HEK293 (cell line): ENCODE measurements around the gene FOXK2.
A peak's percentile ranks its signal among the peaks of the same experiment; 100 is the strongest.
"Not testable (repeated sequence)": the region's sequence is repeated elsewhere in the genome, so short reads cannot be mapped to it uniquely, and the experiment has no call there.

Experiments
- CTCF ChIA-PET: fragments of 350-600 bp; formaldehyde crosslinking; extraction: SDS; loops from one replicate; lab custom pipeline; 2021; ENCODE audit warnings: antibody characterized with exemption; lab: Yijun Ruan, JAX
- POLR2A ChIA-PET: fragments of 300-600 bp; formaldehyde crosslinking; extraction: SDS; loops from one replicate; lab custom pipeline; 2020; ENCODE audit warnings: antibody characterized with exemption, inconsistent platforms; lab: Yijun Ruan, JAX
- H3K27ac ChIP-seq: fragments of 200-500 bp; sonication (Bioruptor generic); 2 replicates; pipeline ENCODE4 v1.5.1; 2014; ENCODE audit warnings: low read depth, low read length, control low read depth, inconsistent platforms; ENCODE audit errors: extremely low read depth
- H3K36me3 ChIP-seq, 2 experiments: fragments of 200-500 bp in 1 of 2; sonication (Bioruptor generic) in 1 of 2; 1 replicate in 1 of 2; 2 replicates in 1 of 2; pipeline ENCODE4 v1.5.1; 2014 to 2017; ENCODE audit warnings: inconsistent platforms in 2 of 2, low read length in 2 of 2; ENCODE audit not compliant: control insufficient read depth in 2 of 2, insufficient read depth in 1 of 2
- H3K4me1 ChIP-seq: fragments of 200-500 bp; sonication (Bioruptor generic); 2 replicates; pipeline ENCODE4 v1.5.1; 2014; ENCODE audit warnings: mild to moderate bottlenecking, low read length, inconsistent platforms; ENCODE audit not compliant: control insufficient read depth, insufficient read depth
- H3K4me3 ChIP-seq: 2 replicates; pipeline ENCODE4 v1.5.1; 2011; ENCODE audit warnings: low read depth, mild to moderate bottlenecking, control low read depth, low read length, moderate library complexity
- H3K9me3 ChIP-seq: fragments of 200-500 bp; sonication (Bioruptor generic); 2 replicates; pipeline ENCODE4 v1.5.1; 2014; ENCODE audit warnings: low read depth, low read length, inconsistent platforms; ENCODE audit not compliant: control insufficient read depth, insufficient read depth
- AEBP2 ChIP-seq: fragments of 450-650 bp; formaldehyde crosslinking; IDR thresholded peaks from 2 replicates; pipeline ENCODE4 v1.5.1; 2016; ENCODE audit warnings: missing biosample characterization, missing genetic modification characterization, borderline replicate concordance
- EGR2 ChIP-seq: fragments of 450-650 bp; formaldehyde crosslinking; IDR thresholded peaks from 2 replicates; pipeline ENCODE4 v1.5.1; 2016; ENCODE audit warnings: low read depth, missing biosample characterization, missing genetic modification characterization
- ELK4 ChIP-seq: IDR thresholded peaks from 2 replicates; pipeline ENCODE4 v1.6.1; 2011; ENCODE audit warnings: mild to moderate bottlenecking, low read depth, low read length, borderline replicate concordance
- OSR2 ChIP-seq: fragments of 450-650 bp; formaldehyde crosslinking; IDR thresholded peaks from 2 replicates; pipeline ENCODE4 v1.5.1; 2016; ENCODE audit warnings: missing biosample characterization, missing genetic modification characterization
- SP3 ChIP-seq: fragments of 450-650 bp; formaldehyde crosslinking; IDR thresholded peaks from 2 replicates; pipeline ENCODE4 v1.5.1; 2016; ENCODE audit warnings: missing biosample characterization, missing genetic modification characterization
- SP7 ChIP-seq: fragments of 450-650 bp; formaldehyde crosslinking; IDR thresholded peaks from 2 replicates; pipeline ENCODE4 v1.5.1; 2016; ENCODE audit warnings: missing biosample characterization, missing genetic modification characterization
- TCF7L2 ChIP-seq: IDR thresholded peaks from 2 replicates; pipeline ENCODE4 v1.6.1; 2011; ENCODE audit warnings: low read depth, mild to moderate bottlenecking, inconsistent platforms, low read length, moderate library complexity, borderline replicate concordance
- ZEB2 ChIP-seq: fragments of 450-650 bp; formaldehyde crosslinking; IDR thresholded peaks from 2 replicates; pipeline ENCODE4 v1.5.1; 2016; ENCODE audit warnings: missing biosample characterization, missing genetic modification characterization
- ZFHX2 ChIP-seq: fragments of 450-650 bp; formaldehyde crosslinking; conservative IDR thresholded peaks from 2 replicates; pipeline ENCODE4 v1.5.1; 2016; ENCODE audit warnings: missing biosample characterization, missing genetic modification characterization
- ZNF146 ChIP-seq: fragments of 450-650 bp; formaldehyde crosslinking; IDR thresholded peaks from 2 replicates; pipeline ENCODE4 v1.5.1; 2016; ENCODE audit warnings: missing biosample characterization, missing genetic modification characterization
- ZNF544 ChIP-seq: fragments of 450-650 bp; formaldehyde crosslinking; IDR thresholded peaks from 2 replicates; pipeline ENCODE4 v1.5.0; 2017; ENCODE audit warnings: missing biosample characterization, missing genetic modification characterization
- ZNF692 ChIP-seq: fragments of 450-650 bp; formaldehyde crosslinking; IDR thresholded peaks from 2 replicates; pipeline ENCODE4 v1.5.1; 2016; ENCODE audit warnings: missing biosample characterization, missing genetic modification characterization
- ZNF701 ChIP-seq: fragments of 450-650 bp; formaldehyde crosslinking; IDR thresholded peaks from 2 replicates; pipeline ENCODE4 v1.5.1; 2016; ENCODE audit warnings: missing biosample characterization, missing genetic modification characterization
- ZSCAN5A ChIP-seq: fragments of 450-650 bp; formaldehyde crosslinking; IDR thresholded peaks from 2 replicates; pipeline ENCODE4 v1.5.1; 2016; ENCODE audit warnings: missing biosample characterization, missing genetic modification characterization

FOXK2 gene

GRCh38 chr17:82563318-82563717 is 43.8 kb downstream of the FOXK2 start (continued):
- TF ChIP-seq ELK4 = no peak
- no peak for TF ChIP-seq ZEB2
- TF ChIP-seq SP3 = no peak
- no peak for TF ChIP-seq TCF7L2
- TF ChIP-seq SP7 (tag by site-specific recombination) = no peak
- TF ChIP-seq ZNF701 (tag by site-specific recombination) = no peak
- no peak for TF ChIP-seq AEBP2 (tag by site-specific recombination)
- TF ChIP-seq ZNF692 = no peak

GRCh38 chr17:82563745-82564144 is 44.2 kb downstream of the FOXK2 start:
- Histone ChIP-seq H3K4me1 (peaks cover 11% of the 10 kb centered on the region), H3K36me3 (peaks cover 35 to 47% of the 10 kb centered on the region in 2 experiments)
- not testable (repeated sequence) for H3K27ac ChIP-seq, H3K4me3 ChIP-seq, H3K9me3 ChIP-seq
- TF ChIP-seq EGR2 (tag by site-specific recombination) (peak; percentile 77), ZFHX2 (peak; percentile 78)
- ChIA-PET CTCF (interaction anchor here (0.7 to 1.6 kb wide), 2 partner anchors 10 to 211 kb away, joined by 4 to 10 read pairs; no protein-coding TSS in a partner anchor), POLR2A (interaction anchor here (0.7 kb wide), 2 partner anchors 61 to 107 kb away, joined by 5 to 7 read pairs; no protein-coding TSS in a partner anchor)

- H3K27ac ChIP-seq = no peak overlapping the region
- TF ChIP-seq ZSCAN5A (tag by site-specific recombination) = no peak
- peaks cover 8% of the 10 kb centered on the region for H3K4me1 ChIP-seq
- H3K4me3 ChIP-seq = no peak overlapping the region
- no peaks in the 10 kb centered on the region for H3K9me3 ChIP-seq
- ChIA-PET POLR2A (interaction anchor here (0.7 kb wide), 2 partner anchors 62 to 106 kb away, joined by 5 to 7 read pairs; no protein-coding TSS in a partner anchor), CTCF (interaction anchor here (0.6 to 0.7 kb wide), 2 partner anchors 141 to 212 kb away, joined by 3 to 4 read pairs; no protein-coding TSS in a partner anchor)
- H3K36me3 ChIP-seq = peaks cover 38 to 52% of the 10 kb centered on the region in 2 experiments
Observed at GRCh38 chr17:82564241-82564640, 44.7 kb downstream of the FOXK2 start.

GRCh38 chr17:82565551-82565950 is 46.0 kb downstream of the FOXK2 start:
- Histone ChIP-seq H3K4me1 (no peaks in the 10 kb centered on the region; the same call in none of the 2 replicates), H3K4me3 (no peak overlapping the region), H3K27ac (no peak overlapping the region), H3K9me3 (no peaks in the 10 kb centered on the region)
- POLR2A ChIA-PET = no interaction called here
- no peak for TF ChIP-seq ZNF544 (tag by site-specific recombination)
- no peak for TF ChIP-seq OSR2 (tag by site-specific recombination)
- peak; percentile 67; the same call in 1 of the 2 replicates for TF ChIP-seq ZNF146 (tag by site-specific recombination)
- TF ChIP-seq, all 188 proteins: peak for 1
- CTCF ChIA-PET = no interaction called here
- peaks cover 47 to 63% of the 10 kb centered on the region in 2 experiments for H3K36me3 ChIP-seq
